ENCODE measurements around the gene RPS2. TPM values are rescaled to one million over a fixed set of nuclear protein-coding genes. Genes with fewer than 3 reads are reported as not detected.

Gene RPS2
- total RNA-seq, 4 donors from 2014 or later: 982 to 2,205 (median 1,458) TPM

GRCh38 chr16:1989209-1990100 is 24.8 kb upstream of the RPS2 start, which contains the start of gene SYNGR3:
Gene SYNGR3 (plus strand): TSS chr16:1989970. CDS start chr16:1990103, 133 bp downstream.
- no peak for TF ChIP-seq POLR2A (IDR thresholded peaks at IDR 0.05)
- no peak for TF ChIP-seq CTCF (IDR thresholded peaks at IDR 0.05)
- Histone ChIP-seq H3K27me3 (peaks cover 14 to 20% of the 10 kb centered on the region in 2 donors), H3K4me1 (peaks cover 0 to 24% of the 10 kb centered on the region in 2 donors), H3K4me3 (no peak within 1 kb of the TSS), H3K36me3 (no peaks in the 10 kb centered on the region), H3K27ac (no peak within 1 kb of the TSS), H3K9me3 (no peaks in the 10 kb centered on the region)
- no peak for DNase-seq
- intact Hi-C loops (cut with DNase I; ENCODE audit: low total_unique reads): no loop called here

GRCh38 chr16:1987198-1987597 is 22.6 kb upstream of the RPS2 start:
- H3K9me3 ChIP-seq: no peaks in the 10 kb centered on the region
- H3K4me1 ChIP-seq: peaks cover 0 to 24% of the 10 kb centered on the region in 2 donors
- H3K27ac ChIP-seq: no peak overlapping the region
- no peaks in the 10 kb centered on the region for H3K36me3 ChIP-seq
- intact Hi-C loops (cut with DNase I; ENCODE audit: low total_unique reads): no loop called here
- no peak overlapping the region for H3K4me3 ChIP-seq
- TF ChIP-seq POLR2A (IDR thresholded peaks at IDR 0.05) (no peak), CTCF (IDR thresholded peaks at IDR 0.05) (no peak)
- peaks cover 18 to 20% of the 10 kb centered on the region in 2 donors for H3K27me3 ChIP-seq
- no peak for DNase-seq

GRCh38 chr16:1985466-1986150 is 21.0 kb upstream of the RPS2 start:
- H3K4me3 ChIP-seq: no peak overlapping the region
- peaks cover 0 to 18% of the 10 kb centered on the region in 2 donors for H3K4me1 ChIP-seq
- H3K36me3 ChIP-seq: no peaks in the 10 kb centered on the region
- no peak for DNase-seq
- H3K27me3 ChIP-seq: peaks cover 7 to 15% of the 10 kb centered on the region in 2 donors
- intact Hi-C loops (cut with DNase I; ENCODE audit: low total_unique reads): no loop called here
- no peak overlapping the region for H3K27ac ChIP-seq
- no peak for TF ChIP-seq CTCF (IDR thresholded peaks at IDR 0.05)
- TF ChIP-seq POLR2A (IDR thresholded peaks at IDR 0.05): no peak
- no peaks in the 10 kb centered on the region for H3K9me3 ChIP-seq

GRCh38 chr16:1984347-1985225 is 20.0 kb upstream of the RPS2 start:
- no peaks in the 10 kb centered on the region for H3K9me3 ChIP-seq
- peaks cover 4 to 14% of the 10 kb centered on the region in 2 donors for H3K27me3 ChIP-seq
- DNase-seq: no peak
- peaks cover 0 to 8% of the 10 kb centered on the region in 2 donors for H3K4me1 ChIP-seq
- TF ChIP-seq CTCF (IDR thresholded peaks at IDR 0.05) (no peak), POLR2A (IDR thresholded peaks at IDR 0.05) (no peak)
- no peaks in the 10 kb centered on the region for H3K36me3 ChIP-seq
- peak overlapping the region; percentile 56 to 61 for H3K27ac ChIP-seq
- intact Hi-C loops (cut with DNase I; ENCODE audit: low total_unique reads): no loop called here
- H3K4me3 ChIP-seq: peak overlapping the region; percentile 45 to 57

All from uterus (tissue), 4 donors.